HepG2 (cell line): ENCODE measurements around the gene PCBP2. TPM values are rescaled to one million over a fixed set of nuclear protein-coding genes. Genes with fewer than 3 reads are reported as not detected.

Experiments
- ATAC-seq: fragments of 200-7000 bp; cut with Tn5 transposase; 3 replicates; pipeline ENCODE4 v1.9.1; 2020; ENCODE audit warnings: mild to moderate bottlenecking, moderate library complexity
- BruUV-seq: library from RNA; stranded (reverse); fragments of 400-500 nt; replicated peaks from 2 replicates; lab custom pipeline; 2021; lab: Mats Ljungman, UMichigan
- CTCF ChIA-PET: fragments of 300-600 bp; formaldehyde crosslinking; extraction: SDS; loops from one replicate; lab custom pipeline; 2021; ENCODE audit warnings: low total read pairs, inconsistent platforms, low intra/inter-chr PET ratio; lab: Yijun Ruan, JAX
- POLR2A ChIA-PET: fragments of 350-600 bp; sonication (Branson Sonifier 250); formaldehyde crosslinking; loops from one replicate; lab custom pipeline; 2020; ENCODE audit warnings: antibody characterized with exemption, inconsistent platforms; lab: Yijun Ruan, JAX
- DNase-seq: peaks from one replicate; pipeline ENCODE4 v3.0.0-alpha.2; 2015; ENCODE audit warnings: low spot score
- FAIRE-seq: peaks from 3 replicates; lab custom pipeline; 2011; peaks lifted over from hg19 to GRCh38; lab: Jason Lieb, UNC
- H2AFZ ChIP-seq: one replicate; pipeline ENCODE4 v1.6.1; 2011; ENCODE audit warnings: low read length, inconsistent platforms
- H3K27ac ChIP-seq: fragments of 300-600 bp; 3 replicates; pipeline ENCODE4 v1.8.0; 2011; ENCODE audit warnings: mixed run types, mild to moderate bottlenecking, mixed read lengths, low read length, inconsistent platforms; ENCODE audit not compliant: insufficient read depth; ENCODE audit errors: extremely low read length
- H3K27me3 ChIP-seq, 2 experiments: fragments of 200-600 bp in 1 of 2; 2 replicates in 1 of 2; 3 replicates in 1 of 2; pipeline versions ENCODE4 v1.6.0 to v1.8.0; 2011; ENCODE audit warnings: low read length in 2 of 2, mild to moderate bottlenecking in 2 of 2, moderate library complexity in 2 of 2, inconsistent platforms in 1 of 2; ENCODE audit not compliant: insufficient read depth in 2 of 2, control insufficient read depth in 1 of 2
- H3K36me3 ChIP-seq, 2 experiments: fragments of 200-600 bp in 1 of 2; replicated peaks in 1 of 2; 2 replicates in 1 of 2; 3 replicates in 1 of 2; pipeline versions ENCODE4 v1.5.1 to v1.8.0; 2011; ENCODE audit warnings: low read length in 2 of 2, inconsistent platforms in 1 of 2; ENCODE audit not compliant: insufficient read depth in 2 of 2, control insufficient read depth in 1 of 2
- H3K4me1 ChIP-seq: 2 replicates; pipeline ENCODE4 v1.5.1; 2012; ENCODE audit warnings: low read length, inconsistent platforms; ENCODE audit not compliant: insufficient read depth
- H3K4me2 ChIP-seq: 2 replicates; pipeline ENCODE4 v1.6.0; 2011; ENCODE audit warnings: low read depth, low read length, inconsistent platforms
- H3K4me3 ChIP-seq, 3 experiments: fragments of 200-600 bp in 1 of 3; sonication (generic), shearing (Covaris generic) in 1 of 3; replicated peaks in 1 of 3; 2 replicates each; pipeline ENCODE4 v1.5.1; 2011 to 2016; ENCODE audit warnings: low read length in 3 of 3, inconsistent platforms in 2 of 3, low read depth in 2 of 3, mild to moderate bottlenecking in 2 of 3, control low read depth in 1 of 3, mixed read lengths in 1 of 3; ENCODE audit not compliant: insufficient read depth in 1 of 3
- H3K79me2 ChIP-seq: one replicate; pipeline ENCODE4 v1.6.1; 2011; ENCODE audit warnings: low read length, inconsistent platforms; ENCODE audit not compliant: insufficient read depth
- H3K9ac ChIP-seq: 2 replicates; pipeline ENCODE4 v1.6.0; 2011; ENCODE audit warnings: mild to moderate bottlenecking, low read depth, low read length, inconsistent platforms; ENCODE audit not compliant: insufficient read depth
- H3K9me3 ChIP-seq: 2 replicates; pipeline ENCODE4 v1.5.1; 2012; ENCODE audit warnings: mild to moderate bottlenecking, low read length
- H4K20me1 ChIP-seq: 2 replicates; pipeline ENCODE4 v1.6.0; 2011; ENCODE audit warnings: inconsistent platforms, mild to moderate bottlenecking, low read length, moderate library complexity; ENCODE audit not compliant: insufficient read depth
- ARID4A ChIP-seq: sonication (generic); formaldehyde crosslinking; IDR thresholded peaks from 2 replicates; pipeline ENCODE4 v1.5.0; 2020; ENCODE audit warnings: mild to moderate bottlenecking, missing genetic modification reagents, borderline replicate concordance
- HHEX ChIP-seq: IDR thresholded peaks from 2 replicates; pipeline ENCODE4 v1.6.1; 2016; ENCODE audit warnings: control low read depth
- MBD4 ChIP-seq: IDR thresholded peaks from 2 replicates; pipeline ENCODE4 v1.6.1; 2012; ENCODE audit warnings: low read length, inconsistent platforms, borderline replicate concordance
- POLR2A ChIP-seq, 2 experiments: IDR thresholded peaks; 2 replicates each; pipeline ENCODE4 v1.6.1; 2011; ENCODE audit warnings: low read depth in 2 of 2, low read length in 2 of 2, mild to moderate bottlenecking in 1 of 2, moderate library complexity in 1 of 2; ENCODE audit not compliant: insufficient read depth in 1 of 2
- POLR2AphosphoS2 ChIP-seq: IDR thresholded peaks from 2 replicates; pipeline ENCODE4 v1.6.1; 2011; ENCODE audit warnings: low read depth, low read length, improper control_type of control experiment
- POLR2AphosphoS5 ChIP-seq: IDR thresholded peaks from 2 replicates; pipeline ENCODE4 v1.6.1; 2012; ENCODE audit warnings: low read depth, low read length
- ZBTB25 ChIP-seq: IDR thresholded peaks from 2 replicates; pipeline ENCODE4 v1.6.1; 2018; ENCODE audit warnings: missing genetic modification reagents
- ZNF260 ChIP-seq: sonication (generic); formaldehyde crosslinking; IDR thresholded peaks from 2 replicates; pipeline ENCODE4 v1.4.0; 2020; ENCODE audit warnings: missing genetic modification reagents, low read depth, mild to moderate bottlenecking, borderline replicate concordance
- WGBS: methylation state at CpG from one replicate; pipeline ENCODE4 v1.1.6; 2017; ENCODE audit warnings: low lambda C conversion rate; 5-methylcytosine and 5-hydroxymethylcytosine counted together
- in situ Hi-C: cut with HindIII; loops from 2 replicates; pipeline ENCODE4 v1.10.0; 2017; ENCODE audit warnings: low pct_unique_long_range_greater_than_20kb; ENCODE audit not compliant: extremely low pct_ligation_motif_present
- intact Hi-C: fragments of 100-400 bp; cut with micrococcal nuclease; formaldehyde crosslinking; loops from one replicate; pipeline ENCODE4 v1.10.0; 2022; ENCODE audit not compliant: unreplicated experiment
- polyA plus RNA-seq, 8 experiments: library from polyadenylated mRNA; depleted of rRNA in 3 of 8; stranded (reverse) in 7 of 8; unstranded in 1 of 8; fragments of >200 nt; fragmentation: Illumina TruSeq in 4 of 8; extraction: Trizol in 4 of 8; gene quantifications; 2 replicates each; pipeline versions ENCODE4 v1.2.1 to v1.2.3, GENCODE V29; 2011 to 2016; ENCODE audit warnings: low read depth in 4 of 8, missing spikeins in 1 of 8, mixed read lengths in 1 of 8; ENCODE audit not compliant: insufficient read depth in 1 of 8
- total RNA-seq, 5 experiments: library from RNA; depleted of rRNA; stranded (reverse); fragments of >200 nt; fragmentation: Illumina TruSeq; extraction: Trizol; gene quantifications; 2 replicates each; pipeline ENCODE4 v1.2.3, GENCODE V29; 2016; ENCODE audit warnings: low read depth in 1 of 5

Gene PCBP2
- total and polyA plus RNA-seq, 2 of the 13 experiments (the other 11 are each of a cell fraction or from before 2014, with no cell fraction given), result 154 to 345 TPM

GRCh38 chr12:53453953-53454640 lies 2.2 kb downstream of the PCBP2 start:
- Histone ChIP-seq H3K9me3 (no peaks in the 10 kb centered on the region), H4K20me1 (peaks cover 53% of the 10 kb centered on the region), H3K4me2 (peak overlapping the region; percentile 91), H3K4me3 (peak overlapping the region; percentile 29 to 95 (median 77); a peak in 4 of 6 replicates), H3K27me3 (no peaks in the 10 kb centered on the region), H2AFZ (no peak overlapping the region), H3K4me1 (peaks cover 34% of the 10 kb centered on the region), H3K27ac (no peak overlapping the region), H3K79me2 (peaks cover 56% of the 10 kb centered on the region), H3K36me3 (peaks cover 20 to 52% of the 10 kb centered on the region in 2 experiments), H3K9ac (peak overlapping the region; percentile 92)
- peak in 1 of 2 experiments; percentile 11; a peak in 1 of 4 replicates for TF ChIP-seq POLR2A (IDR thresholded peaks at IDR 0.05; ENCODE audit: insufficient read depth in 1 of 2, low read depth in 2 of 2, low read length in 2 of 2)
- no peak for TF ChIP-seq HHEX
- TF ChIP-seq ZBTB25 (CRISPR knock-in tag), result no peak
- no peak for TF ChIP-seq ARID4A (CRISPR knock-in tag)
- TF ChIP-seq POLR2AphosphoS2, result peak; percentile 30; the same call in 1 of the 2 replicates
- peak; percentile 31; the same call in 1 of the 2 replicates for TF ChIP-seq POLR2AphosphoS5
- peak; percentile 46; the same call in 1 of the 2 replicates for TF ChIP-seq MBD4
- no peak for TF ChIP-seq ZNF260
- POLR2A ChIA-PET, result interaction anchor here (1.0 to 2.8 kb wide), 6 partner anchors 8 to 75 kb away, joined by 3 to 9 read pairs (median 6); partner anchors contain the start of genes PRR13, SP1 and TARBP2
- FAIRE-seq (no peak), DNase-seq (no peak), ATAC-seq (no peak)
- no TSS peak for BruUV-seq
- WGBS, result 59% methylated on average over 6 of the region's 6 CpGs
- in situ Hi-C loops (no loop called here), intact Hi-C loops (no loop called here)
- CTCF ChIA-PET, result no interaction called here
